Dermis blood vessel endothelial cell (primary cell): ENCODE results near the gene RIC1. TPM values are rescaled to one million over a fixed set of nuclear protein-coding genes. Genes with fewer than 3 reads are reported as not detected.
"Not testable (repeated sequence)": the region's sequence is repeated elsewhere in the genome, so short reads cannot be mapped to it uniquely, and the experiment has no call there.

ENCODE experiments used
- DNase-seq: peaks from one replicate; pipeline ENCODE4 v3.0.0; 2010
- total RNA-seq: library from RNA; depleted of rRNA; stranded (reverse); fragments of >200 nt; gene quantifications from 2 replicates; pipeline ENCODE4 v1.2.3, GENCODE V29; 2014

Gene RIC1
- total RNA-seq, 1 donor from 2014 or later = 34.2 TPM

- no peak for DNase-seq
Measured at GRCh38 chr9:5670079-5670478, 41.2 kb downstream of the RIC1 start.

GRCh38 chr9:5671711-5672353 is 42.9 kb downstream of the RIC1 start:
- no peak for DNase-seq

- not testable (repeated sequence) for DNase-seq
Measured at GRCh38 chr9:5675046-5675445, 46.1 kb downstream of the RIC1 start.

GRCh38 chr9:5683591-5683990 is 54.7 kb downstream of the RIC1 start:
- not testable (repeated sequence) for DNase-seq

- DNase-seq = no peak
Measured at GRCh38 chr9:5684101-5684500, 55.2 kb downstream of the RIC1 start.

GRCh38 chr9:5688109-5688508 is 59.2 kb downstream of the RIC1 start:
- DNase-seq = peak; percentile 89

GRCh38 chr9:5690278-5690677 is 61.4 kb downstream of the RIC1 start:
- DNase-seq = no peak

- no peak for DNase-seq
Measured at GRCh38 chr9:5695860-5696259, 67.0 kb downstream of the RIC1 start.

GRCh38 chr9:5696884-5697283 is 68.0 kb downstream of the RIC1 start:
- DNase-seq = no peak

GRCh38 chr9:5698004-5698403 is 69.1 kb downstream of the RIC1 start:
- no peak for DNase-seq

- no peak for DNase-seq
Measured at GRCh38 chr9:5698810-5699556, 70.1 kb downstream of the RIC1 start.

GRCh38 chr9:5708414-5708813 is 79.5 kb downstream of the RIC1 start:
- no peak for DNase-seq

- DNase-seq = no peak
Measured at GRCh38 chr9:5712651-5713390, 83.9 kb downstream of the RIC1 start.

- peak; percentile 56 for DNase-seq
Measured at GRCh38 chr9:5714501-5715401, 85.8 kb downstream of the RIC1 start.

- DNase-seq = no peak
Measured at GRCh38 chr9:5715548-5716127, 86.7 kb downstream of the RIC1 start.

- DNase-seq = not testable (repeated sequence)
Measured at GRCh38 chr9:5717434-5717833, 88.5 kb downstream of the RIC1 start.

GRCh38 chr9:5718296-5719032 is 89.6 kb downstream of the RIC1 start:
- peak; percentile 34 for DNase-seq

- DNase-seq = peak; percentile 85
Measured at GRCh38 chr9:5719100-5719926, 90.4 kb downstream of the RIC1 start.

GRCh38 chr9:5720151-5720550 is 91.2 kb downstream of the RIC1 start:
- no peak for DNase-seq

GRCh38 chr9:5721279-5722087 is 92.6 kb downstream of the RIC1 start:
- DNase-seq = no peak
